Large intestine (tissue), 3 donors: ENCODE results near the gene KIF26A. TPM values are rescaled to one million over a fixed set of nuclear protein-coding genes. Genes with fewer than 3 reads are reported as not detected.

Experiments
- DNase-seq, 2 donors: peaks; one replicate each; pipeline versions ENCODE4 v3.0.0 to v3.0.0-alpha.2; 2013
- H3K27ac ChIP-seq: one replicate; pipeline ENCODE4 v1.5.1; 2013; ENCODE audit warnings: low read length
- H3K27me3 ChIP-seq: 2 replicates; pipeline ENCODE4 v1.6.1; 2013; ENCODE audit warnings: low read length; ENCODE audit not compliant: control insufficient read depth, insufficient read depth
- H3K36me3 ChIP-seq: 2 replicates; pipeline ENCODE4 v1.6.1; 2013; ENCODE audit warnings: low read length; ENCODE audit not compliant: control insufficient read depth, insufficient read depth
- H3K4me1 ChIP-seq: one replicate; pipeline ENCODE4 v1.6.1; 2013; ENCODE audit warnings: low read length; ENCODE audit not compliant: control insufficient read depth, insufficient read depth
- H3K4me3 ChIP-seq: one replicate; pipeline ENCODE4 v1.5.1; 2013; ENCODE audit warnings: low read length
- H3K9me3 ChIP-seq: one replicate; pipeline ENCODE4 v1.6.1; 2013; ENCODE audit warnings: mild to moderate bottlenecking, low read depth, low read length, moderate library complexity; ENCODE audit not compliant: control insufficient read depth
- WGBS: methylation state at CpG from one replicate; pipeline ENCODE4 v1.1.5; 2013; ENCODE audit warnings: low lambda C conversion rate; ENCODE audit not compliant: insufficient coverage; 5-methylcytosine and 5-hydroxymethylcytosine counted together
- polyA plus RNA-seq: library from polyadenylated mRNA; unstranded; fragments of 120-200 nt; gene quantifications from one replicate; pipeline ENCODE4 v1.2.1, GENCODE V29; 2013

Gene KIF26A
- polyA plus RNA-seq, 1 donor, result 8.8 TPM

DNA sequence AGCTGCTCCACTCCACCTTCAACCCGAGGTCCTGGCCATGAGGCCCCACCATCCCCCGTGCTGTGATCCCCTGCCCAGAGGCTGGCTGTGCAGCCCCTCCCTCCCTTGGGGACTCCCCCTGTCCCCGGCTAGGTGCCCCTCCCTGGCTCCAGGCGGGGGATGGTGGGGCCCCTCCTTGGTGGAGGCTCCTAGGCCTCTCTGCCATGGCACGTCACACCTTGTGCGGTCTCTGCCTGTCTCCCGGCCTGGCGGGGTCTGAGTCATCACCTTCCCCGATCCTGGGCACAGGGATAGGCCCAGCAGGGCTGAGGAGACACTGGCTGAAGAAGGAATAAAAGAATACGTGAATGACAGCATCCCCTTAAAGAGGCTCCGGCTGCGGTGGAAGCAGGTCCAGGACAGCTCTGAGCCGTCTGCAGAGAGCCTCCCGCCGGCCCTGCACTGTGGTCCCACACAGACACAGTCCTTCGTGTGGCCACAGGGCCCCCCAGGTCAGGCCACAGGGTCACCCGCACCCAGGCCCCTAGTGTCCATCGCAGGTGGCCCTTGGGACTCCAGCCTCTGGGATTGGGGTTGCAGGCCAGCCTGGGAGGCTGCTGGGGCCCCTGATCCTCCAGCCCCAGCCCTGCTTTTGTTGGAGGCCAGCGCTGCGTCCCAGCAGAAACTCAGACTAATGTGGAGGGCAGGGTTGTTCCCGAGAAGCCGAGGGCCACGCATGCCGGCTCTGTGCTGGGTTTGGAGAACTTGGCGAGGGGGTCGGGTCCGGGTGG, 43.6 kb downstream of the KIF26A start:
- no CpG with 5 or more reads among the region's 27 CpGs for WGBS
- Histone ChIP-seq H3K4me1 (peaks cover 3% of the 10 kb centered on the region), H3K27me3 (no peaks in the 10 kb centered on the region), H3K36me3 (peaks cover 3% of the 10 kb centered on the region), H3K4me3 (no peak overlapping the region), H3K9me3 (no peaks in the 10 kb centered on the region), H3K27ac (no peak overlapping the region)
- no peak for DNase-seq

DNA sequence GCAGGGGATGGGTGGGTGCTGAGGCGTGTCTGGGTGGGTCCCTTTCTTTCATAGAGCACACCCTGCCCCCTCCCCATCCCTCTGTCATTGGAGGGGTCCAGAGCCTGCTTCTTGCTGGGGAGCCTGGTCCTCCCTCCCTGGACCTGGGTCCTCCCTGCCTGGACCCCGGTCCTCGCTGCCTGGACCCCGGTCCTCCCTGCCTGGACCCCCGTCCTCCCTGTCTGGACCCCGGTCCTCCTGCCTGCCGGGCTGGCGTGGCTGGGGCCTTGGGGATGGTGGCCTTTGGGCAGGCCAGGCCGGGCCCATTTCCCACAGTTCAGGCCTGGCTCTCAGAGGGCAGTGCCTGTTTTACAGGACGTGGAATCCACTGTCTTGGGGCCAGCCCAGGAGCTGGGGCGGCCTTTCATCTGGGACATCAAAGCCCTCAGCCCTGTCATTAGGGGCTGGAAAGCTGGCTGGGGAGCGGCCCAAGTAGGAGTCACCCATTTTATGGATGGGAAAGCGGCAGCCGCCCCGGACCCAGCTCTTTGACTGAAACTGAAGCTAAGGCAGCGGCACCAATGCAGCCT, 44.6 kb downstream of the KIF26A start:
- H3K27me3 ChIP-seq, result no peaks in the 10 kb centered on the region
- peaks cover under 1% of the 10 kb centered on the region for H3K36me3 ChIP-seq
- no peak overlapping the region for H3K27ac ChIP-seq
- no peak overlapping the region for H3K4me3 ChIP-seq
- H3K4me1 ChIP-seq, result peaks cover 3% of the 10 kb centered on the region
- DNase-seq, result no peak
- H3K9me3 ChIP-seq, result no peaks in the 10 kb centered on the region
- WGBS, result no CpG with 5 or more reads among the region's 16 CpGs

DNA sequence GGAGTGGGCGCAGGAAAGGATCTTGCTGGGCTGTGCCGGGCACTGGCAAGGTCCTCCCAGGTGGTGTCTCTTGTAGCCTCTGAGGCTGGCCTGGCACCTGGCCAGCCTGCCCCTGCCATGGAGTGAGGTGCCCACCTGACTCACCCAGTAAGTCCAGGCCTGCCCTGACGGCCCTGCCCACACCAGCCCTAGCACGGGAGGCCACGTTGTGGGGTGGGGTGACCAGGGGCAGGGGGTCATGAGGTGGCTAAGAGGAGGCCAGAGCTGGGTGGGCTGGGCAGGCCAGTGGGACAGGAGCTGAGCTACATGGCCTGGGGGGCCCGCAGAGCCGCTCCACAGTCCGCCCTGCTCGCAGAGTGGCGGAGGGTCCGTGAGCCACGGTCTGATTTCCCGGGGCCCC, 45.4 kb downstream of the KIF26A start:
- Histone ChIP-seq H3K27ac (no peak overlapping the region), H3K4me1 (peaks cover 3% of the 10 kb centered on the region), H3K4me3 (no peak overlapping the region), H3K9me3 (no peaks in the 10 kb centered on the region), H3K27me3 (no peaks in the 10 kb centered on the region), H3K36me3 (no peaks in the 10 kb centered on the region)
- no CpG with 5 or more reads among the region's 13 CpGs for WGBS
- DNase-seq, result no peak

- Histone ChIP-seq H3K27ac (no peak overlapping the region), H3K9me3 (no peaks in the 10 kb centered on the region), H3K4me3 (no peak overlapping the region), H3K36me3 (no peaks in the 10 kb centered on the region), H3K27me3 (no peaks in the 10 kb centered on the region), H3K4me1 (peaks cover 3% of the 10 kb centered on the region)
- WGBS, result no CpG with 5 or more reads among the region's 12 CpGs
- DNase-seq, result no peak
These were observed 46.1 kb downstream of the KIF26A start for GRCh38 chr14:104184506-104184905.

DNA sequence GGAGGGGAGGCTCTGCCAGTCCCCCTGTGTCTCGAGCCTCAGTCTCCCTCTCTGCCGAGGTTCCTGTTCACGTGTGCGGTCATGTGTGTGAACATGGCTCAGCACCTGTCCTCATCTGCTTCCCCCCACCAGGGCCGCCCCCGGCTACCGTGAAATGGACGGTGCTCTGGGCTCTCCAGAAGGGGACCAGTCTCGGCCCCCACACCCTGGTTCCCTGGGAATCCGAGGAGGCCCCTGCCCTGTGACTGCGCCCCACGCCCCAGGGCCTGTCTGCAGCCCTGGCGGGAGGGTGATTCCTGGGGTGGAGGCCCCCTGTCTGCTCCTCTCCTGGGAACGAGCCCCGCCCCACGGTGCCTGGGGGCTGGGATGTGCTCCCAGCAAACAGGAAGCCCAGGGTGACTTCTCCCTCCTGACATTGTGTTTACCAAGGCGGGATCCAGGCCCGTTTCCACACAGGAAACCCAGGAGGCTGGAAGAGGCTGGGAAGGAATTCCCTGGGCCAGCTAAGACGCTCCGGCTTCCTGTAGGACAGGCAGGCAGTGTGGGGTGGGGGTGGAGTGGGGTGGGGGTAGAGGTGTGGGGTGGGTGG, 46.6 kb downstream of the KIF26A start:
- Histone ChIP-seq H3K27me3 (no peaks in the 10 kb centered on the region), H3K36me3 (no peaks in the 10 kb centered on the region), H3K9me3 (no peaks in the 10 kb centered on the region), H3K4me3 (no peak overlapping the region), H3K27ac (no peak overlapping the region), H3K4me1 (peaks cover 3% of the 10 kb centered on the region)
- WGBS, result no CpG with 5 or more reads among the region's 20 CpGs
- DNase-seq, result peak; percentile 29 to 59

- Histone ChIP-seq H3K4me3 (no peak overlapping the region), H3K27me3 (no peaks in the 10 kb centered on the region), H3K9me3 (no peaks in the 10 kb centered on the region), H3K27ac (no peak overlapping the region), H3K4me1 (peaks cover 3% of the 10 kb centered on the region), H3K36me3 (no peaks in the 10 kb centered on the region)
- no peak for DNase-seq
- 93% methylated on average over 3 of the region's 16 CpGs for WGBS
These were observed 47.6 kb downstream of the KIF26A start for GRCh38 chr14:104185916-104186495.

- Histone ChIP-seq H3K4me3 (no peak overlapping the region), H3K27me3 (no peaks in the 10 kb centered on the region), H3K27ac (no peak overlapping the region), H3K4me1 (peaks cover 3% of the 10 kb centered on the region), H3K36me3 (no peaks in the 10 kb centered on the region), H3K9me3 (no peaks in the 10 kb centered on the region)
- no CpG with 5 or more reads among the region's 12 CpGs for WGBS
- no peak for DNase-seq
These were observed 48.2 kb downstream of the KIF26A start for GRCh38 chr14:104186575-104186974.

GRCh38 chr14:104187121-104187889, 48.9 kb downstream of the KIF26A start:
- DNase-seq, result no peak
- Histone ChIP-seq H3K36me3 (no peaks in the 10 kb centered on the region), H3K4me1 (peaks cover 3% of the 10 kb centered on the region), H3K9me3 (no peaks in the 10 kb centered on the region), H3K27ac (no peak overlapping the region), H3K27me3 (no peaks in the 10 kb centered on the region), H3K4me3 (no peak overlapping the region)
- no CpG with 5 or more reads among the region's 27 CpGs for WGBS

DNA sequence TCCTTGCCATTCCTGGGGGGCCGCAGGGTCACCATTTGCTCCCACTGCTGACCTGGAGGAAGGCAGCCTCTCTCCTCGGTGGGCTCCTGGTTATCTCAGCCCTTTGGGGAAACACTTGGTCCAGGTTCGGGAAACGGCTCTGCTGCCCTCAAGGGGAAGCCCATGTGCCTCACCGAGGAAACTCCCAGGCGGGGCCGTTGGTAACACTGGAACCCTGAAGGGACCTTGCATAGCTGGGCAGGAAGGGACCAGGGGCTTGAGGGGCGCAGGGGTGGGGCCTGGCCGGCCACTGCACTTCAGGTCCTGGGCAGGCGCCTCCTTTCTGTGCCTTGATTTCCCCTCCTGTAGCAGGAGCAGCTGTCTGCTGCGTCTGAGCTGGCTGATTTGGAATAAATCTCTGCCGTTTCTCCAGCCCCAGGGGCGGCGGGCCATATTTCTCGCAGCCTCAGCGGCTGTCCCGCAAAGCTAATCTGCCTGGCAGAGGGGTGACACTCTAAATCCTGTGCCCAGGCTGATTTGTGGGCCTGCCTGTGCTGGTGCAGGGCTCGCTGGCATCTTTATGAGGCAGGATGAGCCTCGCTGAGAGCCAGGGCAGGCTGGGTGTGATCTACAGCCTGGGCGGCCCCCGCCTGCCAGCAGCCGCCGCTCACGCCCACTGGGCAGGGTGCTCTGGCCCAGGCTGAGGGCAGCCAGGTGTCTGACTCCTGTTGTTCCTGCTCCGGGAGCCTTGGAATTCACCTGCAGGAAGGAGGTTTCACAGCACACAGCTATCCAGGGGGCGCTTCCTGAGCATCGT, 49.7 kb downstream of the KIF26A start:
- no peaks in the 10 kb centered on the region for H3K27me3 ChIP-seq
- no peak overlapping the region for H3K27ac ChIP-seq
- no peaks in the 10 kb centered on the region for H3K36me3 ChIP-seq
- peaks cover 3% of the 10 kb centered on the region for H3K4me1 ChIP-seq
- DNase-seq, result no peak
- no peaks in the 10 kb centered on the region for H3K9me3 ChIP-seq
- no CpG with 5 or more reads among the region's 27 CpGs for WGBS
- no peak overlapping the region for H3K4me3 ChIP-seq
